SIG-M5 treated with dmso at 0.1 percent for 504 hours (cell line): ENCODE measurements around the gene NMNAT2.
A peak's percentile ranks its signal among the peaks of the same experiment; 100 is the strongest.
"Not testable (repeated sequence)": the region's sequence is repeated elsewhere in the genome, so short reads cannot be mapped to it uniquely, and the experiment has no call there.

Experiments used
- DNase-seq: peaks from one replicate; lab custom pipeline; 2025; ENCODE audit not compliant: unreplicated experiment; lab: John Stamatoyannopoulos, UW

Gene NMNAT2

GRCh38 chr1:183417772-183418491, at the start of gene NMNAT2:
NMNAT2 (minus strand) TSS chr1:183418380; CDS start chr1:183418267, 113 bp downstream.
- no peak for DNase-seq

GRCh38 chr1:183467687-183468086, 49.5 kb upstream of the NMNAT2 start:
- no peak for DNase-seq

GRCh38 chr1:183466781-183467180, 48.6 kb upstream of the NMNAT2 start:
- no peak for DNase-seq

- DNase-seq = no peak
Measured at GRCh38 chr1:183463566-183463965, 45.4 kb upstream of the NMNAT2 start.

- peak; percentile 85 for DNase-seq
Measured at GRCh38 chr1:183461350-183461749, 43.2 kb upstream of the NMNAT2 start.

GRCh38 chr1:183460596-183460995, 42.4 kb upstream of the NMNAT2 start:
- DNase-seq = no peak

- no peak for DNase-seq
Measured at GRCh38 chr1:183457449-183457848, 39.3 kb upstream of the NMNAT2 start.

- DNase-seq = no peak
Measured at GRCh38 chr1:183456826-183457225, 38.6 kb upstream of the NMNAT2 start.

GRCh38 chr1:183454377-183454776, 36.2 kb upstream of the NMNAT2 start:
- peak; percentile 34 for DNase-seq

GRCh38 chr1:183450093-183450492, 31.9 kb upstream of the NMNAT2 start:
- no peak for DNase-seq

GRCh38 chr1:183449223-183449770, 31.1 kb upstream of the NMNAT2 start:
- DNase-seq = no peak

GRCh38 chr1:183444243-183444642, 26.1 kb upstream of the NMNAT2 start:
- DNase-seq = no peak

GRCh38 chr1:183443466-183443865, 25.3 kb upstream of the NMNAT2 start:
- DNase-seq = no peak

- DNase-seq = no peak
Measured at GRCh38 chr1:183443011-183443410, 24.8 kb upstream of the NMNAT2 start.

GRCh38 chr1:183438060-183438459, 19.9 kb upstream of the NMNAT2 start:
- DNase-seq = no peak

- no peak for DNase-seq
Measured at GRCh38 chr1:183435497-183435896, 17.3 kb upstream of the NMNAT2 start.

- DNase-seq = no peak
Measured at GRCh38 chr1:183433703-183434102, 15.5 kb upstream of the NMNAT2 start.

GRCh38 chr1:183432548-183432875, 14.3 kb upstream of the NMNAT2 start:
- DNase-seq = no peak

- no peak for DNase-seq
Measured at GRCh38 chr1:183431840-183432547, 13.8 kb upstream of the NMNAT2 start.

- not testable (repeated sequence) for DNase-seq
Measured at GRCh38 chr1:183427591-183427990, 9.4 kb upstream of the NMNAT2 start.

GRCh38 chr1:183424691-183425090, 6.5 kb upstream of the NMNAT2 start:
- DNase-seq = no peak

- DNase-seq = no peak
Measured at GRCh38 chr1:183423541-183423940, 5.4 kb upstream of the NMNAT2 start.
